Measurements from ENCODE around the gene EPB41L5. TPM values are rescaled to one million over a fixed set of nuclear protein-coding genes. Genes with fewer than 3 reads are reported as not detected.
A peak's percentile ranks its signal among the peaks of the same experiment; 100 is the strongest.

The EPB41L5 gene
- total RNA-seq, 1 donor from 2014 or later = 13.3 TPM

- DNase-seq (ENCODE audit: low spot score) = peak; percentile 28
Measured at GRCh38 chr2:120224735-120225548, 212.1 kb downstream of the EPB41L5 start.

GRCh38 chr2:120225549-120226065 is 212.7 kb downstream of the EPB41L5 start:
- DNase-seq (ENCODE audit: low spot score) = no peak

DNA sequence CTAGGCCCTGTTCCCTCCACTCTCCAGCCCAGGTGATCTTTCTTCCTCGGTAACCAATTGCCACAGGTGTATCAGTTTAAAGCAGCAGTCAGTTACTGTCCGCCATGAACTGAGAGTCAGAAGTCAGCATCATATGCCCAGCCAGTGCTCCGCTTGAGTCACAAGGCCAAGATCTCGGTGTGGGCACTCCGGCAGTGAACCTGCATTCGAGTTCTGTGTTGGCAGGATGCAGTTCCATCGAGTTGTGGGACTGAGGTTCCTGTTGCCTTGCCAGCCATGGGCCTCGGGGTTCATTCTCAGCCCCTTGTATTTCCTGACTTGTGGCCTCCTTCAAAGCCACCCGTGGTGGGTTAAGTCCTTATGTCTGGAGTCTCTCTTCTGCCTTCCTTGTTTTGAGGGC is 213.4 kb downstream of the EPB41L5 start:
- DNase-seq (ENCODE audit: low spot score) = no peak

GRCh38 chr2:120227111-120227991 is 214.5 kb downstream of the EPB41L5 start:
- DNase-seq (ENCODE audit: low spot score) = peak; percentile 82

DNA sequence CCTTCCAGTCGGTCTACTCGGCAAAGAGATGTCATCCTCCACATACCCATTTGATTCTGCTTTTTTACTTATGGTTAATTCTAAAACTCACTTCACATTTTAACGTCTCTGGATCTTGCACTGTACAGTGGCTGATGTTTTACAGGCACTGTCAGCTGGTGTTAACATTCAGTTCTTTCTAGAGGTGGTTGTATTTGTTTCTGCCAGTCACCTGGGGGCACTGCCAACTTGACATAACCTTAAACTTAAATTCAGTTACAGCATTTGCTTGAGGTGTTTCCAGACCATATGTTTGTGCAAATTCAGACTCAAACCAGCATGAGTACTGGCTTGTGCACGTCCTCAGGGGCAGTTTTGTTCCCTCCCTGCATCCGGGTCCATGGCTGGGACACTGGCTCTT is 215.6 kb downstream of the EPB41L5 start:
- DNase-seq (ENCODE audit: low spot score) = peak; percentile 8

Other genes with a start within 250 kb of the EPB41L5 start
- 20.4 TPM for gene TMEM185B, start 210.3 kb downstream of the EPB41L5 start, total RNA-seq
- gene RALB, start 239.8 kb downstream of the EPB41L5 start, total RNA-seq = 50.8 TPM

Data from mesenteric fat pad (tissue), 1 donor.